ENCODE data around the gene MRM3. TPM values are rescaled to one million over a fixed set of nuclear protein-coding genes. Genes with fewer than 3 reads are reported as not detected.
"Not testable (repeated sequence)": the region's sequence is repeated elsewhere in the genome, so short reads cannot be mapped to it uniquely, and the experiment has no call there.

Gene MRM3
- total and polyA plus RNA-seq, 4 donors = 13.3 to 16.9 (median 15.4) TPM

- Histone ChIP-seq H3K4me1 (ENCODE audit: control insufficient read depth, insufficient read depth, low read length) (no peaks in the 10 kb centered on the region), H3K4me3 (ENCODE audit: low read depth, low read length) (no peak overlapping the region), H3K27me3 (ENCODE audit: control insufficient read depth, insufficient read depth, low read length) (no peaks in the 10 kb centered on the region), H3K9me3 (ENCODE audit: control insufficient read depth, insufficient read depth, low read length) (no peaks in the 10 kb centered on the region), H3K36me3 (ENCODE audit: control insufficient read depth, insufficient read depth, low read length) (peaks cover 76% of the 10 kb centered on the region), H3K27ac (ENCODE audit: low read depth, low read length) (no peak overlapping the region)
- 88% methylated on average over 9 of the region's 9 CpGs for WGBS (ENCODE audit: insufficient coverage)
- DNase-seq (ENCODE audit: low read depth in 4 of 6, low spot score in 6 of 6) = no peak
Measured at GRCh38 chr17:744937-745336, 37.2 kb upstream of the MRM3 start.

GRCh38 chr17:745406-745805 lies 36.7 kb upstream of the MRM3 start:
- Histone ChIP-seq H3K4me1 (ENCODE audit: control insufficient read depth, insufficient read depth, low read length) (peaks cover 2% of the 10 kb centered on the region), H3K27ac (ENCODE audit: low read depth, low read length) (no peak overlapping the region), H3K4me3 (ENCODE audit: low read depth, low read length) (no peak overlapping the region), H3K9me3 (ENCODE audit: control insufficient read depth, insufficient read depth, low read length) (no peaks in the 10 kb centered on the region), H3K27me3 (ENCODE audit: control insufficient read depth, insufficient read depth, low read length) (no peaks in the 10 kb centered on the region), H3K36me3 (ENCODE audit: control insufficient read depth, insufficient read depth, low read length) (peaks cover 76% of the 10 kb centered on the region)
- 95% methylated on average over 11 of the region's 11 CpGs for WGBS (ENCODE audit: insufficient coverage)
- no peak for DNase-seq (ENCODE audit: low read depth in 4 of 6, low spot score in 6 of 6)

- WGBS (ENCODE audit: insufficient coverage) = 92% methylated on average over 3 of the region's 9 CpGs
- Histone ChIP-seq H3K4me3 (ENCODE audit: low read depth, low read length) (no peak overlapping the region), H3K27ac (ENCODE audit: low read depth, low read length) (no peak overlapping the region), H3K27me3 (ENCODE audit: control insufficient read depth, insufficient read depth, low read length) (no peaks in the 10 kb centered on the region), H3K4me1 (ENCODE audit: control insufficient read depth, insufficient read depth, low read length) (peaks cover 10% of the 10 kb centered on the region), H3K9me3 (ENCODE audit: control insufficient read depth, insufficient read depth, low read length) (no peaks in the 10 kb centered on the region), H3K36me3 (ENCODE audit: control insufficient read depth, insufficient read depth, low read length) (peaks cover 68% of the 10 kb centered on the region)
- no peak for DNase-seq (ENCODE audit: low read depth in 4 of 6, low spot score in 6 of 6)
Measured at GRCh38 chr17:746181-746580, 36.0 kb upstream of the MRM3 start.

GRCh38 chr17:746783-747629 lies 35.1 kb upstream of the MRM3 start:
- Histone ChIP-seq H3K27me3 (ENCODE audit: control insufficient read depth, insufficient read depth, low read length) (no peaks in the 10 kb centered on the region), H3K4me1 (ENCODE audit: control insufficient read depth, insufficient read depth, low read length) (peaks cover 14% of the 10 kb centered on the region), H3K36me3 (ENCODE audit: control insufficient read depth, insufficient read depth, low read length) (peaks cover 60% of the 10 kb centered on the region), H3K27ac (ENCODE audit: low read depth, low read length) (no peak overlapping the region), H3K4me3 (ENCODE audit: low read depth, low read length) (no peak overlapping the region), H3K9me3 (ENCODE audit: control insufficient read depth, insufficient read depth, low read length) (no peaks in the 10 kb centered on the region)
- WGBS (ENCODE audit: insufficient coverage) = 91% methylated on average over 33 of the region's 38 CpGs
- DNase-seq (ENCODE audit: low read depth in 4 of 6, low spot score in 6 of 6) = no peak

GRCh38 chr17:748604-749003 lies 33.5 kb upstream of the MRM3 start:
- not testable (repeated sequence) for DNase-seq (ENCODE audit: low read depth in 4 of 6, low spot score in 6 of 6); H3K27me3 ChIP-seq (ENCODE audit: control insufficient read depth, insufficient read depth, low read length); H3K27ac ChIP-seq (ENCODE audit: low read depth, low read length); H3K9me3 ChIP-seq (ENCODE audit: control insufficient read depth, insufficient read depth, low read length); H3K4me3 ChIP-seq (ENCODE audit: low read depth, low read length)
- Histone ChIP-seq H3K4me1 (ENCODE audit: control insufficient read depth, insufficient read depth, low read length) (peaks cover 26% of the 10 kb centered on the region), H3K36me3 (ENCODE audit: control insufficient read depth, insufficient read depth, low read length) (peaks cover 48% of the 10 kb centered on the region)
- WGBS (ENCODE audit: insufficient coverage) = 82% methylated on average over 2 of the region's 4 CpGs

GRCh38 chr17:749359-749758 lies 32.8 kb upstream of the MRM3 start:
- H3K36me3 ChIP-seq (ENCODE audit: control insufficient read depth, insufficient read depth, low read length) = peaks cover 41% of the 10 kb centered on the region
- DNase-seq (ENCODE audit: low read depth in 4 of 6, low spot score in 6 of 6); H3K9me3 ChIP-seq (ENCODE audit: control insufficient read depth, insufficient read depth, low read length); H3K27me3 ChIP-seq (ENCODE audit: control insufficient read depth, insufficient read depth, low read length); H3K27ac ChIP-seq (ENCODE audit: low read depth, low read length); H3K4me3 ChIP-seq (ENCODE audit: low read depth, low read length): not testable (repeated sequence)
- WGBS (ENCODE audit: insufficient coverage) = 83% methylated on average over 6 of the region's 7 CpGs
- H3K4me1 ChIP-seq (ENCODE audit: control insufficient read depth, insufficient read depth, low read length) = peaks cover 26% of the 10 kb centered on the region

- DNase-seq (ENCODE audit: low read depth in 4 of 6, low spot score in 6 of 6) = peak in 1 of 6 donors; percentile 41
- no peaks in the 10 kb centered on the region for H3K9me3 ChIP-seq (ENCODE audit: control insufficient read depth, insufficient read depth, low read length)
Measured at GRCh38 chr17:750431-751037, 31.6 kb upstream of the MRM3 start.

GRCh38 chr17:751269-752001 lies 30.7 kb upstream of the MRM3 start:
- 1% methylated on average over 49 of the region's 49 CpGs for WGBS (ENCODE audit: insufficient coverage)
- peak overlapping the region; percentile 48 for H3K4me3 ChIP-seq (ENCODE audit: low read depth, low read length)
- H3K4me1 ChIP-seq (ENCODE audit: control insufficient read depth, insufficient read depth, low read length) = peaks cover 26% of the 10 kb centered on the region
- no peak overlapping the region for H3K27ac ChIP-seq (ENCODE audit: low read depth, low read length)
- no peaks in the 10 kb centered on the region for H3K27me3 ChIP-seq (ENCODE audit: control insufficient read depth, insufficient read depth, low read length)
- H3K36me3 ChIP-seq (ENCODE audit: control insufficient read depth, insufficient read depth, low read length) = peaks cover 20% of the 10 kb centered on the region
- peak in 2 of 6 donors; percentile 54 to 55 for DNase-seq (ENCODE audit: low read depth in 4 of 6, low spot score in 6 of 6)
- H3K9me3 ChIP-seq (ENCODE audit: control insufficient read depth, insufficient read depth, low read length) = no peaks in the 10 kb centered on the region

More at GRCh38 chr17:750431-751037, 31.6 kb upstream of the MRM3 start:
- H3K36me3 ChIP-seq (ENCODE audit: control insufficient read depth, insufficient read depth, low read length) = peaks cover 29% of the 10 kb centered on the region
- H3K27me3 ChIP-seq (ENCODE audit: control insufficient read depth, insufficient read depth, low read length) = no peaks in the 10 kb centered on the region
- H3K4me1 ChIP-seq (ENCODE audit: control insufficient read depth, insufficient read depth, low read length) = peaks cover 26% of the 10 kb centered on the region
- H3K4me3 ChIP-seq (ENCODE audit: low read depth, low read length) = peak overlapping the region; percentile 48
- 92% methylated on average over 3 of the region's 8 CpGs for WGBS (ENCODE audit: insufficient coverage)
- H3K27ac ChIP-seq (ENCODE audit: low read depth, low read length) = no peak overlapping the region

GRCh38 chr17:752002-752619 lies 30.0 kb upstream of the MRM3 start, which contains the start of gene GEMIN4:
GEMIN4 (minus strand) TSS chr17:752264; CDS start chr17:752142, 122 bp downstream.
- no peaks in the 10 kb centered on the region for H3K27me3 ChIP-seq (ENCODE audit: control insufficient read depth, insufficient read depth, low read length)
- H3K4me3 ChIP-seq (ENCODE audit: low read depth, low read length) = peak within 1 kb of the TSS; percentile 48
- peaks cover 18% of the 10 kb centered on the region for H3K36me3 ChIP-seq (ENCODE audit: control insufficient read depth, insufficient read depth, low read length)
- peaks cover 26% of the 10 kb centered on the region for H3K4me1 ChIP-seq (ENCODE audit: control insufficient read depth, insufficient read depth, low read length)
- 0% methylated on average over 87 of the region's 87 CpGs for WGBS (ENCODE audit: insufficient coverage)
- peak within 1 kb of the TSS; percentile 52 for H3K27ac ChIP-seq (ENCODE audit: low read depth, low read length)
- H3K9me3 ChIP-seq (ENCODE audit: control insufficient read depth, insufficient read depth, low read length) = no peaks in the 10 kb centered on the region
- peak; percentile 78 to 97 (median 88) for DNase-seq (ENCODE audit: low read depth in 4 of 6, low spot score in 6 of 6)

Measured in spinal cord (tissue), 10 donors.